ENCODE results near the gene NTF3. TPM values are rescaled to one million over a fixed set of nuclear protein-coding genes. Genes with fewer than 3 reads are reported as not detected.

The NTF3 gene
- total and polyA plus RNA-seq, 2 of the 8 experiments (the other 6 are each of a cell fraction or from before 2014, with no cell fraction given) = 1.4 to 2.3 TPM

- Histone ChIP-seq H4K91ac (replicated peaks; ENCODE audit: insufficient read length, low read length) (no peak overlapping the region), H3K27me3 (replicated peaks in 1 of 4; ENCODE audit: control insufficient read depth in 3 of 4, extremely low read depth in 1 of 4, insufficient read depth in 3 of 4, low read length in 3 of 4) (peaks cover 0 to 5% (median 2%) of the 10 kb centered on the region in 4 experiments; a peak in 6 of 7 replicates), H3K56ac (replicated peaks; ENCODE audit: insufficient read length, low read depth, low read length) (no peak overlapping the region), H4K5ac (ENCODE audit: insufficient read length, low read depth, low read length) (no peak overlapping the region), H2BK120ac (replicated peaks; ENCODE audit: low read depth, low read length) (no peak overlapping the region), H3K79me1 (ENCODE audit: low read depth, low read length) (no peaks in the 10 kb centered on the region), H2AFZ (ENCODE audit: low read length) (no peak overlapping the region), H2BK12ac (ENCODE audit: low read depth, low read length) (no peak overlapping the region), H3K9me3 (ENCODE audit: insufficient read depth in 2 of 2, low read depth in 1 of 2, low read length in 1 of 2) (no peaks in the 10 kb centered on the region; a peak in 1 of 4 replicates), H2BK20ac (ENCODE audit: low read length) (no peak overlapping the region), H3K4ac (replicated peaks; ENCODE audit: insufficient read length, low read depth, low read length) (no peak overlapping the region), H3K36me3 (ENCODE audit: control insufficient read depth in 2 of 4, insufficient read depth in 4 of 4, low read length in 3 of 4) (no peaks in the 10 kb centered on the region), H3K23me2 (ENCODE audit: low read depth, low read length) (no peaks in the 10 kb centered on the region), H3K79me2 (ENCODE audit: control insufficient read depth in 1 of 2, insufficient read depth in 2 of 2, low read length in 2 of 2) (no peaks in the 10 kb centered on the region; a peak in 1 of 4 replicates), H4K20me1 (replicated peaks in 1 of 2; ENCODE audit: control insufficient read depth in 1 of 2, insufficient read depth in 2 of 2, low read length in 2 of 2) (peaks cover 0 to 2% of the 10 kb centered on the region in 2 experiments), H3K4me2 (ENCODE audit: insufficient read depth in 1 of 2, low read depth in 2 of 2, low read length in 2 of 2) (no peak overlapping the region), H2BK5ac (ENCODE audit: low read depth, low read length) (no peak overlapping the region), H3K23ac (ENCODE audit: insufficient read length) (no peak overlapping the region), H2BK15ac (ENCODE audit: low read length) (no peak overlapping the region), H3K4me1 (replicated peaks in 1 of 4; ENCODE audit: control insufficient read depth in 3 of 4, insufficient read depth in 4 of 4, low read length in 3 of 4) (peaks cover 2 to 8% (median 3%) of the 10 kb centered on the region in 4 experiments; a peak in 4 of 7 replicates), H3K4me3 (ENCODE audit: extremely low read depth in 1 of 4, insufficient read depth in 2 of 4, low read depth in 3 of 4, low read length in 4 of 4) (no peak overlapping the region), H4K8ac (ENCODE audit: extremely low read depth, insufficient read depth, low read length) (no peak overlapping the region), H3K27ac (ENCODE audit: low read depth, low read length) (no peak overlapping the region), H3K9ac (replicated peaks in 1 of 4; ENCODE audit: extremely low read depth in 1 of 4, low read depth in 3 of 4, low read length in 3 of 4) (no peak overlapping the region), H3K18ac (ENCODE audit: extremely low read depth, low read length) (no peak overlapping the region), H2AK5ac (ENCODE audit: low read depth, low read length) (no peak overlapping the region), H3K14ac (ENCODE audit: insufficient read length) (no peak overlapping the region)
- POLR2A ChIA-PET (ENCODE audit: partially characterized antibody) = interaction anchor here (0.8 to 1.0 kb wide), 2 partner anchors 20 to 164 kb away, joined by 3 read pairs; no protein-coding TSS in a partner anchor
- DNase-seq (ENCODE audit: low read depth in 1 of 2, low spot score in 2 of 2) (no peak), FAIRE-seq (no peak)
- 94% methylated on average over 7 of the region's 7 CpGs; no CpG with 5 or more reads in 1 of the 2 experiments for WGBS, 2 experiments (ENCODE audit: extremely low coverage in 1 of 2, insufficient coverage in 1 of 2, insufficient read length in 1 of 2, insufficient replicate concordance in 2 of 2, low coverage in 1 of 2, low lambda C conversion rate in 2 of 2, missing lambda C conversion rate in 1 of 2)
- CTCF ChIA-PET (ENCODE audit: partially characterized antibody) = interaction anchor here (1.0 to 8.4 kb wide), 13 partner anchors 10 to 267 kb away, joined by 3 to 108 read pairs (median 4); partner anchors contain the start of gene NTF3
- no peak for TF ChIP-seq SAP30 (IDR thresholded peaks at IDR 0.05; ENCODE audit: insufficient read depth, insufficient replicate concordance, low read length)
- no peak for TF ChIP-seq GABPA (IDR thresholded peaks at IDR 0.05; ENCODE audit: borderline replicate concordance, insufficient read depth, low read length)
- no peak for TF ChIP-seq RBBP5 (IDR thresholded peaks at IDR 0.05; ENCODE audit: borderline replicate concordance, low read depth, low read length)
- TF ChIP-seq CHD1 (IDR thresholded peaks at IDR 0.05; ENCODE audit: low read depth, low read length) = no peak
- no peak for TF ChIP-seq ATF2 (IDR thresholded peaks at IDR 0.05; ENCODE audit: low read length)
- TF ChIP-seq GTF2F1 (IDR thresholded peaks at IDR 0.05; ENCODE audit: borderline replicate concordance, low read depth, low read length) = no peak
- no peak for TF ChIP-seq KDM1A (IDR thresholded peaks at IDR 0.05; ENCODE audit: borderline replicate concordance, low read length)
- no peak for TF ChIP-seq SIRT6 (IDR thresholded peaks at IDR 0.05; ENCODE audit: low read length)
- no peak for TF ChIP-seq CTCF (IDR thresholded peaks at IDR 0.05; ENCODE audit: control extremely low read depth in 1 of 3, insufficient read depth in 1 of 3, low read depth in 1 of 3, low read length in 3 of 3)
Observed at GRCh38 chr12:5440978-5441377, 9.1 kb downstream of the NTF3 start.
